ENCODE data around the gene ANHX. TPM values are rescaled to one million over a fixed set of nuclear protein-coding genes. Genes with fewer than 3 reads are reported as not detected.

ANHX gene
- total and polyA plus RNA-seq, 2 donors (not counting 1 experiment from before 2014, with no cell fraction given), result not detected

GRCh38 chr12:133172491-133172890 lies 63.2 kb downstream of the ANHX start:
- no peak for TF ChIP-seq CTCF (conservative IDR thresholded peaks at IDR 0.05 in 1 of 2, IDR thresholded peaks at IDR 0.05 in 1 of 2; ENCODE audit: low read depth in 1 of 2, low read length in 2 of 2)
- no peak for TF ChIP-seq EZH2 (IDR thresholded peaks at IDR 0.05; ENCODE audit: low read length, missing control alignments)
- no peak for DNase-seq (ENCODE audit: low read depth in 2 of 2)
- Histone ChIP-seq H3K27me3 (ENCODE audit: control insufficient read depth, insufficient read depth, low read length) (no peaks in the 10 kb centered on the region), H3K79me2 (ENCODE audit: control insufficient read depth, insufficient read depth, low read length) (no peaks in the 10 kb centered on the region), H3K4me3 (replicated peaks in 1 of 4; ENCODE audit: control extremely low read depth in 1 of 4, insufficient read depth in 1 of 4, low read depth in 3 of 4, low read length in 4 of 4) (no peak overlapping the region), H3K36me3 (ENCODE audit: control insufficient read depth, insufficient read depth, low read length) (no peaks in the 10 kb centered on the region), H2AFZ (ENCODE audit: low read length) (no peak overlapping the region), H3K9me3 (ENCODE audit: control insufficient read depth, insufficient read depth, low read depth, low read length) (no peaks in the 10 kb centered on the region), H3K4me2 (ENCODE audit: extremely low read depth, insufficient read depth, low read length) (no peak overlapping the region), H3K27ac (ENCODE audit: insufficient read depth, low read length) (no peak overlapping the region), H3K4me1 (ENCODE audit: control insufficient read depth, extremely low read depth, insufficient read depth, low read length) (no peaks in the 10 kb centered on the region), H4K20me1 (ENCODE audit: control insufficient read depth, extremely low read depth, insufficient read depth, low read length) (no peaks in the 10 kb centered on the region), H3K9ac (ENCODE audit: insufficient read depth, low read length) (no peak overlapping the region)

Other genes with a start within 250 kb of the ANHX start
- 9.4 and 12.8 TPM in 2 replicates for gene ZNF26, start 249.5 kb downstream of the ANHX start, total RNA-seq
- gene ZNF26, start 249.5 kb downstream of the ANHX start, polyA plus RNA-seq, result 3.7 and 4.9 TPM in 2 replicates
- 25.4 and 27.2 TPM in 2 replicates for gene ZNF84, start 198.4 kb downstream of the ANHX start, total RNA-seq
- 13.0 and 17.9 TPM in 2 replicates for gene ZNF84, start 198.4 kb downstream of the ANHX start, polyA plus RNA-seq
- 38.0 and 54.8 TPM in 2 replicates for gene ZNF140, start 155.0 kb downstream of the ANHX start, total RNA-seq
- 15.6 and 17.4 TPM in 2 replicates for gene ZNF140, start 155.0 kb downstream of the ANHX start, polyA plus RNA-seq
- 1.0 and 1.2 TPM in 2 replicates for gene ZNF891, start 105.6 kb downstream of the ANHX start, total RNA-seq
- 0.27 and 0.52 TPM in 2 replicates for gene ZNF891, start 105.6 kb downstream of the ANHX start, polyA plus RNA-seq
- 9.2 and 12.1 TPM in 2 replicates for gene ZNF10, start 105.2 kb downstream of the ANHX start, total RNA-seq
- 2.7 and 3.7 TPM in 2 replicates for gene ZNF10, start 105.2 kb downstream of the ANHX start, polyA plus RNA-seq
- 28.6 and 30.0 TPM in 2 replicates for gene ZNF268, start 54.4 kb downstream of the ANHX start, total RNA-seq
- gene ZNF268, start 54.4 kb downstream of the ANHX start, polyA plus RNA-seq, result 11.6 and 12.3 TPM in 2 replicates

All from fibroblast of lung (primary cell).